BLaER1 treated with 17β-estradiol and CSF1 and Interleukin-3, amounts not matched to agents 10 nM and 100 nM (cell line): ENCODE results near the gene BDH1.

Experiments used
- H3K27ac ChIP-seq, 11 experiments: shearing (Covaris generic); formaldehyde crosslinking; 2 replicates each; pipeline ENCODE4 v1.8.1; 2022
- H3K27me3 ChIP-seq, 11 experiments: shearing (Covaris generic); formaldehyde crosslinking; 2 replicates each; pipeline ENCODE4 v1.8.1; 2022
- H3K36me3 ChIP-seq, 11 experiments: shearing (Covaris generic); formaldehyde crosslinking; 2 replicates each; pipeline ENCODE4 v1.8.1; 2022
- H3K4me1 ChIP-seq, 10 experiments: shearing (Covaris generic); formaldehyde crosslinking; 2 replicates each; pipeline ENCODE4 v1.8.1; 2022
- H3K4me2 ChIP-seq, 11 experiments: shearing (Covaris generic); formaldehyde crosslinking; 2 replicates each; pipeline ENCODE4 v1.8.1; 2022
- H3K4me3 ChIP-seq, 10 experiments: shearing (Covaris generic); formaldehyde crosslinking; 2 replicates each; pipeline ENCODE4 v1.8.1; 2022
- H3K9ac ChIP-seq, 11 experiments: shearing (Covaris generic); formaldehyde crosslinking; 2 replicates each; pipeline ENCODE4 v1.8.1; 2022
- H3K9me3 ChIP-seq, 11 experiments: shearing (Covaris generic); formaldehyde crosslinking; replicated peaks in 1 of 11; 2 replicates each; pipeline ENCODE4 v1.8.1; 2022
- H4K20me1 ChIP-seq, 11 experiments: shearing (Covaris generic); formaldehyde crosslinking; 2 replicates each; pipeline ENCODE4 v1.8.1; 2022
- Cebpa-rat ChIP-seq, 11 experiments: shearing (Covaris generic); IDR thresholded peaks; 2 replicates each; pipeline ENCODE4 v1.8.1; 2022

BDH1 gene

GRCh38 chr3:197554196-197554561 is 1.6 kb downstream of the BDH1 start:
- H3K27ac ChIP-seq, result peak overlapping the region; percentile 42 to 91 (median 84); a peak in 21 of 22 replicates

DNA sequence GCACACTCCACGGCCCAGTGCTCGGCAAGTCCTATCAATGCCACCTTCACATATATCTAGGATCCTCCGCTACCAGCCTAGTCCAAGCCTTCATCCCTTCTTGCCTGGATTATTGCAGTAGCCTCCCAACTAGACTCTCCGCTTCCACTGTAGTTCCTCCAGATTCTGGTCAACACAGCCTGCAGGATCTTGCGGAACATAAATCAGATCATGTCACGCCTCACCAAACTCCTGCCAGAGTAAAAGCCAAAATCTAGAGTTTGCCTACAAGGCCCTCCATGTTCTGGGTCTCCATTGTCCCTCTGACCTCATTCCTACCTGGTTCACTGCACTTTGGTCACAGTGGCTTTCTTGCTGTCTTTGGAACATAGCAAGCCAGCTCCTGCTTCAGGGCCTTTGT is 3.6 kb downstream of the BDH1 start:
- no peaks in the 10 kb centered on the region for H3K27me3 ChIP-seq
- H3K9me3 ChIP-seq, result peaks cover 0 to 9% (median 0%) of the 10 kb centered on the region in 11 experiments; a peak in 2 of 22 replicates
- no peak overlapping the region for H3K4me3 ChIP-seq
- H3K4me2 ChIP-seq, result no peak overlapping the region
- H4K20me1 ChIP-seq, result peaks cover 0 to 52% (median 34%) of the 10 kb centered on the region in 11 experiments; a peak in 13 of 22 replicates
- H3K27ac ChIP-seq, result no peak overlapping the region
- H3K4me1 ChIP-seq, result peaks cover 12 to 49% (median 31%) of the 10 kb centered on the region in 10 experiments
- no peak for TF ChIP-seq Cebpa-rat (IDR thresholded peaks at IDR 0.05)
- no peak overlapping the region for H3K9ac ChIP-seq
- H3K36me3 ChIP-seq, result peaks cover 0 to 31% (median 17%) of the 10 kb centered on the region in 11 experiments; a peak in 19 of 22 replicates

More at GRCh38 chr3:197554196-197554561, 1.6 kb downstream of the BDH1 start:
- Histone ChIP-seq H3K4me1 (peaks cover 21 to 45% (median 30%) of the 10 kb centered on the region in 10 experiments), H3K9me3 (peaks cover 0 to 9% (median 0%) of the 10 kb centered on the region in 11 experiments; a peak in 2 of 22 replicates), H3K9ac (peak overlapping the region; percentile 68 to 94 (median 85); a peak in 21 of 22 replicates), H3K4me3 (peak overlapping the region; percentile 69 to 90 (median 80)), H4K20me1 (peaks cover 0 to 32% (median 15%) of the 10 kb centered on the region in 11 experiments; a peak in 10 of 22 replicates), H3K36me3 (peaks cover 0 to 25% (median 17%) of the 10 kb centered on the region in 11 experiments; a peak in 19 of 22 replicates), H3K27me3 (no peaks in the 10 kb centered on the region), H3K4me2 (peak overlapping the region; percentile 67 to 95 (median 85))
- no peak for TF ChIP-seq Cebpa-rat (IDR thresholded peaks at IDR 0.05)

DNA sequence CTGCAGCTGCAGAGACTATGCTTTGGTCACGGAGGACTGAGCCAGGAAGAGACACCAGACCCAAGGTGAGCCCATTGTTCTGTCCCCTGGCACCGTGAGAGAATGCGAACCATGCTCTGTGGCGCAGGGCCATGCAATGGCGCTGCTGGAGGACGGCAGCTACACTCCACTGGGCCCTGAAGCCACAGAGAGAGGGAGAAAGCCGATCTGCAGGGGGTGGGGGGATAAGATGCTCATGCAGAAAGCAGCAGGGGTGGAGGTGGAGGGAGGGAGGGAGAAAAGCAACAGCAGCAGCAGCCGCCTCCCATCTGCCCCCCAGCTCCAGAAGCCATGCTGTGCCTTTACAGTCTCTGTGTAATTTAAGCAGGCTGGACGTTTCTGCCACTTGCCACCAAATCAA is 5.3 kb downstream of the BDH1 start:
- no peak overlapping the region for H3K4me2 ChIP-seq
- H3K27me3 ChIP-seq, result no peaks in the 10 kb centered on the region
- H3K4me1 ChIP-seq, result peaks cover 12 to 33% (median 23%) of the 10 kb centered on the region in 10 experiments
- no peak overlapping the region for H3K27ac ChIP-seq
- H4K20me1 ChIP-seq, result peaks cover 0 to 67% (median 44%) of the 10 kb centered on the region in 11 experiments; a peak in 13 of 22 replicates
- no peak overlapping the region for H3K4me3 ChIP-seq
- TF ChIP-seq Cebpa-rat (IDR thresholded peaks at IDR 0.05), result no peak
- no peak overlapping the region for H3K9ac ChIP-seq
- H3K9me3 ChIP-seq, result peaks cover 0 to 9% (median 0%) of the 10 kb centered on the region in 11 experiments; a peak in 2 of 22 replicates
- peaks cover 0 to 48% (median 30%) of the 10 kb centered on the region in 11 experiments; a peak in 20 of 22 replicates for H3K36me3 ChIP-seq

DNA sequence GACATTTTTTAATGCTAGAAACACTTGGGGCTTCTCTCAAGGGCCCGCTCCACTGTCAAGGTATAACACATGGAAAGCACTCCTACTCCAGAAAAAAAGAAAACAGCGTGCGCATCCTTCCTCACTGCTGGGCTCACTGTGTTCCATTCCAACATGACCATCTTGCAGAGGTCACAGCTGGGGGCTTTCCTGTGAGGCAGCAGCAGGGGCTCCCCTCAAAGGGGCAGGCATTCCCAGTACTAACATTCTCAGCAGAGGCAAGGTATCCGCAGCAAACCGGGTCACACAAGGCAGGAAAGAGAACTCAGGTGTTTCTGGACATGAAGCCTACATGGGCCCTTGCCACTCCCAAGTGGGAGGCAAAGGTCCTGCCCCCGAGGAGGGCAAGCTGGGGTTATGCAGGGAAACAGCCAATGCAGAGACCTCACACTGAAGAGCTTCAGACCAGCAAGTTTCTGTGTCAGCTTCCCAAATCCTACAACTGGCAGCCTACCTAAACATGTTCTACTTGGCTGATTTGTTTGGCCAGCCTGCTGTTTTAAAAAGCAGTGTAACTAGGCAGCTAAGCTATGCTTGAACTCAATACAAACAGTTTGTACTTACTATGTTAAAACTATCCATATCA is 6.4 kb downstream of the BDH1 start:
- Histone ChIP-seq H3K36me3 (peaks cover 10 to 59% (median 41%) of the 10 kb centered on the region in 11 experiments; a peak in 21 of 22 replicates), H3K27ac (no peak overlapping the region), H4K20me1 (peaks cover 0 to 67% (median 44%) of the 10 kb centered on the region in 11 experiments; a peak in 13 of 22 replicates), H3K9ac (0 out of 22 replicates have a peak overlapping the region, but pooled peaks of 1 of the 11 experiments have one; percentile 26), H3K4me2 (no peak overlapping the region), H3K27me3 (no peaks in the 10 kb centered on the region), H3K4me1 (peaks cover 12 to 29% (median 24%) of the 10 kb centered on the region in 10 experiments), H3K9me3 (peaks cover 0 to 9% (median 0%) of the 10 kb centered on the region in 11 experiments; a peak in 2 of 22 replicates), H3K4me3 (no peak overlapping the region)
- no peak for TF ChIP-seq Cebpa-rat (IDR thresholded peaks at IDR 0.05)

DNA sequence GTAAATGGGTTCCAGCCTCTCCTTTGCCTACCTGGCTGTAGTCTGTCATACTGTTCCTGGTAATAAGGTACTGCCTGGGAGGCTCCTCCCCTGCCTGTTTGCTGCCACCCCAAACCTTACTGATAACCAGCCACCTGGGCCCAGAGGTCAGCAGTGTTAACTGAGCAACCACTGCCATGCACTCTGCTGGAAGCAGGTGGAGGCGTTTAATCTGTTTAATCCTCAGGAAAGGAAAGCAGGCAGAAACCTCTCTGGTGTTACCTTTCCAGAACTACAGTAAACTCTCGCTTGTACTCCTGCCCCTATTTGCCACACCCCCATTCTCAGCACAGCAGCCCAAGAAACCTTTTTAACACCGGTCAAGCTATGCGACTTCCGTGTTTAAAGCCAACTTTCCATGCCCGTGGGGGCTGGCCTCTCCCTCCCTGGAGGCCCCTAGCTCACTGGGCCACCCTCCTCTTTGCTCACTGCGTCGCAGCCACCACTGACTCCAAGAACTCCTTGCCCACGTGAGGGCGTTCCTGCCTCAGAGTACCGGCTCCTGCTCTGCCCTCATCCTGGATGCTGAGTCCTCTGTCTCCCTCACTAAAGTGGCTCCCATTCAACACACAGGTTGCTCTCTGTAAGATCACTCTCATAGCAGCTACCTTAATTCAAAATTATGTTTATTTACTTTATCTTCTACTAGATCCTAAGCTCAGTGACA is 8.3 kb downstream of the BDH1 start:
- Histone ChIP-seq H3K4me1 (peaks cover 10 to 27% (median 18%) of the 10 kb centered on the region in 10 experiments), H3K9me3 (peaks cover 0 to 9% (median 0%) of the 10 kb centered on the region in 11 experiments; a peak in 2 of 22 replicates), H3K27ac (no peak overlapping the region), H3K27me3 (no peaks in the 10 kb centered on the region), H3K36me3 (peaks cover 10 to 70% (median 60%) of the 10 kb centered on the region in 11 experiments; a peak in 21 of 22 replicates), H3K4me2 (peak overlapping the region in 7 of 11 experiments; percentile 32 to 61 (median 52); a peak in 9 of 22 replicates), H3K4me3 (no peak overlapping the region), H3K9ac (peak overlapping the region in 4 of 11 experiments; percentile 2 to 14 (median 12); a peak in 1 of 22 replicates), H4K20me1 (peaks cover 0 to 70% (median 44%) of the 10 kb centered on the region in 11 experiments; a peak in 13 of 22 replicates)
- TF ChIP-seq Cebpa-rat (IDR thresholded peaks at IDR 0.05), result no peak

DNA sequence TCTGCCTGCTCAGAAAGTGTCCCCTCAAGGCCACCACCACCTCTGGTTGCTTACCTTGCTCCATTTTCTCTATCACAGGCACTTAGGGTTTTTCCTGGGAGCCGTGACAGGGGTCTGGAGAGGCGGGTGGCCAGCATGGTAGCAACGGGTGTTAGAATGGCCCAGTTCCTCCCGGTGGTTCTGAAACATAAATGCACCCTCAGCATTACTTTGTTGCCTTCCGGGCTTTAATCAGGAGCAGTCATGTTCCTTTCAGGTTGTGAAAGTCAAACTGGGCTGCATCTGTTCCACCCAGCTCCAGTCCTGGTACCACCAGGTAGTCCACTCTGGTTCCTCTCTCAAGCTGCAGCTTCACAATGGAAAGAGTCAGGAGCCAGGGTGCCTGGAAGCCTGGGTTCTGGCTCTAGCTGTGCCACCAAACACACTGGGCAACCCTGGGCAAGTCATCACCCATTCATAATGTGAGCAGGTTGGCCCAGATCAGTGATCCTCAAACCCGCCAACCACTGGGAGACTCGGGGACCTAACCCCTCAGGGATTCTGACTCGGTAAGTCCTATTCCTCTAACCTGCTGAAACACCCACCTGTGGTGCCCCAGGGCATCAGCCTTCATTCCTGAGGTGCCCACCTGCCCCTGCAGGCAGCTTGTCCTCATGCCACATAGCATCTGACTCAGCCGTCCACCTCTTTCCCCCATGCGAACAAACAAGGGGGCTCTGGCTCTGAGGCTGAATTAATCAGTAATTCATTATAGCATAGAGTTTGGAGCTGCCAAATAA is 9.3 kb downstream of the BDH1 start:
- peaks cover 14 to 31% (median 19%) of the 10 kb centered on the region in 10 experiments for H3K4me1 ChIP-seq

DNA sequence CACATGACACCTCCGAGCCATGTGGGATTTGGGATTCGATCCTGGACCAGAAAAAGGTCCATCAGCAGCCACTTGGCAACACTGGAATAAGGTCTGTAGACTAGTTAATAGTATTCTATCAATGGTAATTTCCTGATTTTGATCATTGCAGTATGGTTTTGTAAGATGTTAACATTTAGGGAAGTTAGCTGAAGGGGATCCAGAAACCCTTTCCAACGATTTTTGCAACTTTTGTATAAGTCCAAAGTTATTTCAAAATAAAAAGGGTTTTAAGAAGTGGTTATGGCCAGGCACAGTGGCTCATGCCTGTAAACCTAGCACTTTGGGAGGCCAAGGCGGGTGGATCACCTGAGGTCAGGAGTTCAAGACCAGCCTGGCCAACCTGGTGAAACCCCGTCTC is 10.2 kb downstream of the BDH1 start:
- no peak for TF ChIP-seq Cebpa-rat (IDR thresholded peaks at IDR 0.05)
- Histone ChIP-seq H4K20me1 (peaks cover 0 to 59% (median 39%) of the 10 kb centered on the region in 11 experiments; a peak in 13 of 22 replicates), H3K36me3 (peaks cover 21 to 77% (median 64%) of the 10 kb centered on the region in 11 experiments; a peak in 21 of 22 replicates), H3K4me1 (peaks cover 12 to 31% (median 17%) of the 10 kb centered on the region in 10 experiments), H3K9me3 (no peaks in the 10 kb centered on the region), H3K4me3 (no peak overlapping the region), H3K9ac (no peak overlapping the region), H3K4me2 (0 out of 22 replicates have a peak overlapping the region, but pooled peaks of 1 of the 11 experiments have one; percentile 21), H3K27me3 (no peaks in the 10 kb centered on the region), H3K27ac (no peak overlapping the region)

More for the DNA sequence above, 9.3 kb downstream of the BDH1 start:
- H3K4me3 ChIP-seq, result no peak overlapping the region
- no peak overlapping the region for H3K27ac ChIP-seq
- peaks cover 19 to 73% (median 61%) of the 10 kb centered on the region in 11 experiments; a peak in 20 of 22 replicates for H3K36me3 ChIP-seq
- H4K20me1 ChIP-seq, result peaks cover 0 to 62% (median 40%) of the 10 kb centered on the region in 11 experiments; a peak in 13 of 22 replicates
- H3K4me2 ChIP-seq, result no peak overlapping the region
- no peaks in the 10 kb centered on the region for H3K27me3 ChIP-seq
- TF ChIP-seq Cebpa-rat (IDR thresholded peaks at IDR 0.05), result no peak
- no peak overlapping the region for H3K9ac ChIP-seq
- 0 out of 22 replicates have a peak, but pooled peaks cover 0 to 1% (median 0%) of the 10 kb centered on the region in 11 experiments for H3K9me3 ChIP-seq

DNA sequence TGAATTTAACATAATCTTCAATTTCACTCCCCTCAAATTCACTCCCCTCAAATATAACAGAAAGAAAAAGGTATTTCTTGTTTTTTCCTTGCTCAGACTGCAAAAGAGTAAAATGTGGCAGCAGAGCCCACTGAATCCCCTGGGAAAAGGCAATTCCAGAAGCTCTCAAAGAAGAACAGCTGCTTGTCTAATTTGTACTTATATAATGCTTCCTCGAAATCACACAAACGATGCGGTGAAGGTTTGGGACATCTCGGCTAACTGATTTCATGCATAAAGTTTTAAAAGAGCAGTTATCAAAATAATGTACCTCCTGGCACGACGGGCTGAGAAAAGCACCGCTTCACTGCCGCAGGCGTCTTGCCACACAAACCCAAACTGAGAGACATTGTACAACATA is 10.7 kb downstream of the BDH1 start:
- H3K4me1 ChIP-seq, result peaks cover 9 to 32% (median 15%) of the 10 kb centered on the region in 10 experiments

More for the DNA sequence above, 10.7 kb downstream of the BDH1 start:
- H3K4me2 ChIP-seq, result 0 out of 22 replicates have a peak overlapping the region, but pooled peaks of 1 of the 11 experiments have one; percentile 21
- H3K9me3 ChIP-seq, result no peaks in the 10 kb centered on the region
- no peak overlapping the region for H3K4me3 ChIP-seq
- peaks cover 21 to 82% (median 68%) of the 10 kb centered on the region in 11 experiments; a peak in 21 of 22 replicates for H3K36me3 ChIP-seq
- H3K27me3 ChIP-seq, result no peaks in the 10 kb centered on the region
- peaks cover 0 to 54% (median 34%) of the 10 kb centered on the region in 11 experiments; a peak in 13 of 22 replicates for H4K20me1 ChIP-seq
- TF ChIP-seq Cebpa-rat (IDR thresholded peaks at IDR 0.05), result no peak
- H3K27ac ChIP-seq, result no peak overlapping the region
- H3K9ac ChIP-seq, result no peak overlapping the region
